Kidney epithelial cell (primary cell): ENCODE measurements around the gene TNN. TPM values are rescaled to one million over a fixed set of nuclear protein-coding genes. Genes with fewer than 3 reads are reported as not detected.

Source experiments
- DNase-seq: peaks from one replicate; pipeline ENCODE4 v3.0.0-alpha.2; 2010; ENCODE audit warnings: low read depth
- H3K27me3 ChIP-seq: 2 replicates; pipeline ENCODE4 v1.6.0; 2011; ENCODE audit warnings: low read length; ENCODE audit not compliant: control insufficient read depth, insufficient read depth
- H3K36me3 ChIP-seq: 2 replicates; pipeline ENCODE4 v1.5.1; 2011; ENCODE audit warnings: low read length; ENCODE audit not compliant: control insufficient read depth, insufficient read depth
- H3K4me3 ChIP-seq: 2 replicates; pipeline ENCODE4 v1.5.1; 2011; ENCODE audit warnings: low read depth, mild to moderate bottlenecking, control low read depth, low read length
- total RNA-seq: library from RNA; depleted of rRNA; stranded (reverse); fragments of >200 nt; gene quantifications from 2 replicates; pipeline ENCODE4 v1.2.3, GENCODE V29; 2015
- TF ChIP-seq, protein P1 (sequence below): IDR thresholded peaks from 2 replicates; pipeline ENCODE4 v1.5.1; 2011; ENCODE audit warnings: mild to moderate bottlenecking, moderate library complexity, low read length, control low read depth, inconsistent platforms; ENCODE audit not compliant: insufficient read depth, poor library complexity, severe bottlenecking

The TNN gene
- total RNA-seq, 1 donor from 2014 or later, result not detected

GRCh38 chr1:175073061-175073460, 5.4 kb downstream of the TNN start:
- no peaks in the 10 kb centered on the region for H3K36me3 ChIP-seq
- DNase-seq, result no peak
- H3K4me3 ChIP-seq, result no peak overlapping the region
- TF ChIP-seq, protein P1, sequence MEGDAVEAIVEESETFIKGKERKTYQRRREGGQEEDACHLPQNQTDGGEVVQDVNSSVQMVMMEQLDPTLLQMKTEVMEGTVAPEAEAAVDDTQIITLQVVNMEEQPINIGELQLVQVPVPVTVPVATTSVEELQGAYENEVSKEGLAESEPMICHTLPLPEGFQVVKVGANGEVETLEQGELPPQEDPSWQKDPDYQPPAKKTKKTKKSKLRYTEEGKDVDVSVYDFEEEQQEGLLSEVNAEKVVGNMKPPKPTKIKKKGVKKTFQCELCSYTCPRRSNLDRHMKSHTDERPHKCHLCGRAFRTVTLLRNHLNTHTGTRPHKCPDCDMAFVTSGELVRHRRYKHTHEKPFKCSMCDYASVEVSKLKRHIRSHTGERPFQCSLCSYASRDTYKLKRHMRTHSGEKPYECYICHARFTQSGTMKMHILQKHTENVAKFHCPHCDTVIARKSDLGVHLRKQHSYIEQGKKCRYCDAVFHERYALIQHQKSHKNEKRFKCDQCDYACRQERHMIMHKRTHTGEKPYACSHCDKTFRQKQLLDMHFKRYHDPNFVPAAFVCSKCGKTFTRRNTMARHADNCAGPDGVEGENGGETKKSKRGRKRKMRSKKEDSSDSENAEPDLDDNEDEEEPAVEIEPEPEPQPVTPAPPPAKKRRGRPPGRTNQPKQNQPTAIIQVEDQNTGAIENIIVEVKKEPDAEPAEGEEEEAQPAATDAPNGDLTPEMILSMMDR, result no peak
- no peaks in the 10 kb centered on the region for H3K27me3 ChIP-seq

GRCh38 chr1:175073633-175074032, 6.0 kb downstream of the TNN start:
- DNase-seq, result no peak
- TF ChIP-seq, protein P1, result no peak
- Histone ChIP-seq H3K27me3 (no peaks in the 10 kb centered on the region), H3K36me3 (no peaks in the 10 kb centered on the region), H3K4me3 (no peak overlapping the region)

DNA sequence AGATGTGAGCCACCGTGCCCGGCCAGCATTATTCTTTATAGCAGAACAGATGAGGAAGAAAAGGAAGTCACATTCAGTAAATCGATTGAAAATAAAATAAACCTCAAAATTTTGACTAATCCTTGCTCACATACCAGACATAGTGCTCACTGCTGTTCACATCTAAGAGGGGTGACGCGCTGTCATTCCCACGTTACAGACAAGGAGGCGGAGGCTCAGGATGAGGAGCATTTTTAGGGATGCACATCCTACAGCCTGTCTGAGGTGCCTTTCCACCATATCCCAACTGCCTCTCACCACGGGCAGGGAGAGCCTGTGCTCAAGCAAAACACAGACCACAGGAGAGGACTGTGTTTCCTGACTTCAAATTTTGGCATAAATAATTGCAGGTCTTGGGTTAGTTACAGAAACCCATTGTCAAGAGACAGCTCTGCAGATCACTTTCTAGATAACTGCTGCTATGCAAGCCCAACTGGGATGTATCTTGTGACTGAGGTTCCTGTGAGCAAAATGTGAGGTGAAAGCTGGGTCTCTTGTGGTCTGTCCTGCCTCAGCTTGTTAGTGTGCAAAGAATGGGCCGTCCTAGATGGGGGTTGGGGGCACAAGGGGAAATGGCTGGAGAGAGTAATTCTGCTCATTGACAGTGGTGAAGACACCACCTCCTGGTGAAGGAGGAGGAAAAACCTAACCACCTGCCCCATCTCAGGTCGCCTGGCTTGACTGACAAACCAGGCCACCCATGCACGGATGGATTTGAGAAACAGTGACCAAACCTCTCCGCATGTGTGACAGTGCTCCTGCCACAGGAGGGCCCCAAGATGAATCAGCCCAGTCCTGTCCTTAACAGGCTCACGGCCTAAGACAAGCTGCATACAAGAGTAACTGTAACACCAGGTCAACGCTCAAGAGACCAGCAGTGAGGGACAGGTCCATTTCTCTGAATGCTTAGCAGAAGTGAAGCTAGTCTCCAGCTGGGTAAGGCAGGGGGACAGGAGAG, 8.2 kb downstream of the TNN start:
- TF ChIP-seq, protein P1, result no peak
- no peak for DNase-seq
- no peaks in the 10 kb centered on the region for H3K27me3 ChIP-seq
- no peaks in the 10 kb centered on the region for H3K36me3 ChIP-seq
- no peak overlapping the region for H3K4me3 ChIP-seq

DNA sequence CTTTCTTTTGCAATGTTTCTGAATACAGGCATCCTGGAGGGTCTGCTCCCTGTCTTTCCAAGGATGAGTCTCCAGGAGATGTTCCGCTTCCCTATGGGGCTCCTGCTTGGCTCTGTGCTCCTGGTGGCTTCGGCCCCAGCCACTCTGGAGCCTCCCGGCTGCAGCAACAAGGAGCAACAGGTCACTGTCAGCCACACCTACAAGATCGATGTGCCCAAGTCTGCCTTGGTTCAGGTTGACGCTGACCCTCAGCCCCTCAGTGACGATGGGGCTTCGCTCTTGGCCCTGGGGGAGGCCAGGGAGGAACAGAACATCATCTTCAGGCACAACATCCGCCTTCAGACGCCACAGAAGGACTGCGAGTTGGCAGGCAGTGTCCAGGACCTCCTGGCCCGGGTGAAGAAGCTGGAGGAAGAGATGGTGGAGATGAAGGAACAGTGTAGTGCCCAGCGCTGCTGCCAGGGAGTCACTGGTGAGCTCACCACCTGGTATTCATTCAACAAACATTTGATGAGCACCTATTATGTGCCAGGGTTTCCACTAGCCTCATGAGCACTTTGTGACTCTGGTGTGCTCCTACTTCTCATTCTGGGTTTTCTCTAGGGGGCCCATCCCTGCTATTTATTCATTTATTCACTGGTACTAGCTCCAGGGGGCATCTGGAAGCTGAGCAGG, 9.9 kb downstream of the TNN start:
- H3K4me3 ChIP-seq, result no peak overlapping the region
- TF ChIP-seq, protein P1, result no peak
- DNase-seq, result no peak
- no peaks in the 10 kb centered on the region for H3K36me3 ChIP-seq
- no peaks in the 10 kb centered on the region for H3K27me3 ChIP-seq

- Histone ChIP-seq H3K27me3 (no peaks in the 10 kb centered on the region), H3K4me3 (no peak overlapping the region), H3K36me3 (no peaks in the 10 kb centered on the region)
- TF ChIP-seq, protein P1, result no peak
- no peak for DNase-seq
These were observed 11.0 kb downstream of the TNN start for GRCh38 chr1:175078629-175079028.
